Measurements from ENCODE around the gene CCDC71L.

DNA sequence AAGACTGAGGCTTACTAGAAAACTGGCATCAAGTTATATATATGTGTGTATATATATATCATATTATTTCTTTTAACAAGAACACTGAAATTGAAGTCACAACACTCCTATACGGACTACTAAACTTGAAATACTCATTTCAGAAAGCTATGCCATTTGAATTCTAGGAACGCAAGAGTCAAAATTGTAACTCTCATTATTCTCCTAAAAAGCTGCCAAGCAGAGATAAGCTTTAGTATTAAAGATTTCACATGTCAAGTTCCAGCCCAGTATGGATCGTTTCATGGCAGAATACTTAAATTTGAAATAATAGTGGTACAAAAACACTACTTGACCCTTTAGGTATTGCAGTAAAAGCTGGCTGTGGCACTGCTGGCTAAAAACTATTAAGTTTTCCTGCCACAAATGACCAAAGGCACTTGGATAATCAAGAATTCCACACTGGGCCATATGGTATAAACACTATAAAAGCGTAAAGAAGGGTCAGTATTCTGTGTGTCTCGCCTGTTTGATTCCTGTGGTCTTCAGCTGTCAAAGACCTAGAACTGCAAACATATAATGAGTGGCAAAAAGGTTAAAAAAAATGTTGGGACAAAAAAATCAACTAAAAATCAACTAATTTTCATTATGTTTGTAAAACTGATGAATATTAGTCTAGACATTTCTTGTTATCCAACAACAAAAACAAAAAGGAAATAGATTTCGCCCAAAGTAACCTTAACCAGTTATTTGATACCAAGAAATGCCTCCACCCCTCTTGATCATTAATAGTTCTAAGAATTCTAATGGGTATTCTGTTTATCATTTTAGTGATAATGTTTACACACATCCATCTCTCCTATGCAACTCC is 2.4 kb downstream of the CCDC71L start:
- TF ChIP-seq ZNF70 (CRISPR knock-in tag; IDR thresholded peaks at IDR 0.05) (no peak), RARB (CRISPR knock-in tag; IDR thresholded peaks at IDR 0.05) (no peak), ZFP30 (CRISPR knock-in tag; IDR thresholded peaks at IDR 0.05) (no peak), CSDC2 (CRISPR knock-in tag; IDR thresholded peaks at IDR 0.05) (no peak), TCF4 (CRISPR knock-in tag; IDR thresholded peaks at IDR 0.05; ENCODE audit: borderline replicate concordance) (no peak), ZC3H10 (CRISPR knock-in tag; IDR thresholded peaks at IDR 0.05) (no peak), BACH2 (CRISPR knock-in tag; IDR thresholded peaks at IDR 0.05; ENCODE audit: borderline replicate concordance) (no peak)
- TF ChIP-seq, protein P1, sequence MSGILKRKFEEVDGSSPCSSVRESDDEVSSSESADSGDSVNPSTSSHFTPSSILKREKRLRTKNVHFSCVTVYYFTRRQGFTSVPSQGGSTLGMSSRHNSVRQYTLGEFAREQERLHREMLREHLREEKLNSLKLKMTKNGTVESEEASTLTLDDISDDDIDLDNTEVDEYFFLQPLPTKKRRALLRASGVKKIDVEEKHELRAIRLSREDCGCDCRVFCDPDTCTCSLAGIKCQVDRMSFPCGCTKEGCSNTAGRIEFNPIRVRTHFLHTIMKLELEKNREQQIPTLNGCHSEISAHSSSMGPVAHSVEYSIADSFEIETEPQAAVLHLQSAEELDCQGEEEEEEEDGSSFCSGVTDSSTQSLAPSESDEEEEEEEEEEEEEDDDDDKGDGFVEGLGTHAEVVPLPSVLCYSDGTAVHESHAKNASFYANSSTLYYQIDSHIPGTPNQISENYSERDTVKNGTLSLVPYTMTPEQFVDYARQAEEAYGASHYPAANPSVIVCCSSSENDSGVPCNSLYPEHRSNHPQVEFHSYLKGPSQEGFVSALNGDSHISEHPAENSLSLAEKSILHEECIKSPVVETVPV (CRISPR knock-in tag; IDR thresholded peaks at IDR 0.05): no peak
